PC-3 (cell line): ENCODE results near the gene EEF1A2. TPM values are rescaled to one million over a fixed set of nuclear protein-coding genes. Genes with fewer than 3 reads are reported as not detected.
A peak's percentile ranks its signal among the peaks of the same experiment; 100 is the strongest.

Experiments used
- ATAC-seq: fragments of 200-7000 bp; cut with Tn5 transposase; 2 replicates; pipeline ENCODE4 v1.9.1; 2020; ENCODE audit warnings: mild to moderate bottlenecking, moderate library complexity
- BruUV-seq: library from RNA; stranded (reverse); fragments of 400-500 nt; replicated peaks from 2 replicates; lab custom pipeline; 2021; lab: Mats Ljungman, UMichigan
- CTCF ChIA-PET: fragments of 300-600 bp; sonication (Branson Sonifier 250); formaldehyde crosslinking; loops from one replicate; lab custom pipeline; 2022; ENCODE audit warnings: antibody characterized with exemption; lab: Charles Lee
- POLR2A ChIA-PET: fragments of 300-600 bp; sonication (Branson Sonifier 250); formaldehyde crosslinking; loops from one replicate; lab custom pipeline; 2022; ENCODE audit warnings: antibody characterized with exemption; ENCODE audit not compliant: unreplicated experiment; lab: Charles Lee
- DNase-seq: peaks from one replicate; pipeline ENCODE4 v3.0.0-alpha.2; 2015
- H2AFZ ChIP-seq: fragments of 300-600 bp; sonication (generic); 2 replicates; pipeline ENCODE4 v1.6.0; 2016; ENCODE audit warnings: antibody characterized with exemption, low read length
- H3F3A ChIP-seq: fragments of 300-600 bp; sonication (generic); one replicate; pipeline ENCODE4 v1.6.0; 2017; ENCODE audit warnings: antibody characterized with exemption, low read length, control low read depth, mild to moderate bottlenecking; ENCODE audit not compliant: unreplicated experiment
- H3K27ac ChIP-seq: fragments of 300-600 bp; sonication (generic); 2 replicates; pipeline ENCODE4 v1.5.1; 2016; ENCODE audit warnings: mild to moderate bottlenecking, low read length
- H3K27me3 ChIP-seq: fragments of 300-600 bp; sonication (generic); 2 replicates; pipeline ENCODE4 v1.6.1; 2016; ENCODE audit warnings: low read length, mixed read lengths
- H3K36me3 ChIP-seq: fragments of 300-600 bp; sonication (generic); 2 replicates; pipeline ENCODE4 v1.6.1; 2016; ENCODE audit warnings: low read depth, mixed run types, low read length, mixed read lengths
- H3K4me1 ChIP-seq: fragments of 300-600 bp; sonication (generic); 2 replicates; pipeline ENCODE4 v1.5.1; 2016; ENCODE audit warnings: low read length; ENCODE audit not compliant: insufficient read depth
- H3K4me2 ChIP-seq: fragments of 300-600 bp; sonication (generic); 2 replicates; pipeline ENCODE4 v1.6.0; 2016; ENCODE audit warnings: low read length
- H3K4me3 ChIP-seq: fragments of 300-600 bp; sonication (generic); 2 replicates; pipeline ENCODE4 v1.5.1; 2016; ENCODE audit warnings: mild to moderate bottlenecking, low read length, mixed read lengths
- H3K79me2 ChIP-seq: fragments of 300-600 bp; sonication (generic); 2 replicates; pipeline ENCODE4 v1.6.1; 2017; ENCODE audit warnings: low read length, mixed read lengths
- H3K9ac ChIP-seq: fragments of 300-600 bp; sonication (generic); 2 replicates; pipeline ENCODE4 v1.6.0; 2016; ENCODE audit warnings: mild to moderate bottlenecking, low read length
- H3K9me2 ChIP-seq: fragments of 300-600 bp; sonication (generic); replicated peaks from 2 replicates; pipeline ENCODE4 v1.6.1; 2016; ENCODE audit warnings: mixed run types, low read length, mixed read lengths
- H3K9me3 ChIP-seq: fragments of 300-600 bp; sonication (generic); 2 replicates; pipeline ENCODE4 v1.6.1; 2016; ENCODE audit warnings: low read length, mixed read lengths
- H4K20me1 ChIP-seq: fragments of 300-600 bp; sonication (generic); 2 replicates; pipeline ENCODE4 v1.6.1; 2016; ENCODE audit warnings: low read length, mixed read lengths
- CTCF ChIP-seq: fragments of 300-600 bp; sonication (generic); conservative IDR thresholded peaks from 2 replicates; pipeline ENCODE4 v1.5.1; 2017; ENCODE audit warnings: antibody characterized with exemption, low read depth, mild to moderate bottlenecking, low read length
- EZH2 ChIP-seq: fragments of 300-600 bp; sonication (generic); IDR thresholded peaks from one replicate; pipeline ENCODE4 v1.6.1; 2017; ENCODE audit warnings: antibody characterized with exemption, mild to moderate bottlenecking, low read length; ENCODE audit not compliant: unreplicated experiment
- EZH2phosphoT487 ChIP-seq: fragments of 300-600 bp; sonication (generic); IDR thresholded peaks from 2 replicates; pipeline ENCODE4 v1.6.1; 2018; ENCODE audit warnings: mild to moderate bottlenecking, antibody characterized with exemption, low read length, borderline replicate concordance
- intact Hi-C: fragments of 100-400 bp; cut with micrococcal nuclease; formaldehyde crosslinking; loops from 2 replicates; pipeline ENCODE4 v1.9.0; 2023
- total RNA-seq: library from RNA; depleted of rRNA; stranded (reverse); fragments of >200 nt; gene quantifications from 2 replicates; pipeline ENCODE4 v1.2.3, GENCODE V29; 2014

Gene EEF1A2
- total RNA-seq, 1 experiment from 2014 or later = 463 TPM

DNA sequence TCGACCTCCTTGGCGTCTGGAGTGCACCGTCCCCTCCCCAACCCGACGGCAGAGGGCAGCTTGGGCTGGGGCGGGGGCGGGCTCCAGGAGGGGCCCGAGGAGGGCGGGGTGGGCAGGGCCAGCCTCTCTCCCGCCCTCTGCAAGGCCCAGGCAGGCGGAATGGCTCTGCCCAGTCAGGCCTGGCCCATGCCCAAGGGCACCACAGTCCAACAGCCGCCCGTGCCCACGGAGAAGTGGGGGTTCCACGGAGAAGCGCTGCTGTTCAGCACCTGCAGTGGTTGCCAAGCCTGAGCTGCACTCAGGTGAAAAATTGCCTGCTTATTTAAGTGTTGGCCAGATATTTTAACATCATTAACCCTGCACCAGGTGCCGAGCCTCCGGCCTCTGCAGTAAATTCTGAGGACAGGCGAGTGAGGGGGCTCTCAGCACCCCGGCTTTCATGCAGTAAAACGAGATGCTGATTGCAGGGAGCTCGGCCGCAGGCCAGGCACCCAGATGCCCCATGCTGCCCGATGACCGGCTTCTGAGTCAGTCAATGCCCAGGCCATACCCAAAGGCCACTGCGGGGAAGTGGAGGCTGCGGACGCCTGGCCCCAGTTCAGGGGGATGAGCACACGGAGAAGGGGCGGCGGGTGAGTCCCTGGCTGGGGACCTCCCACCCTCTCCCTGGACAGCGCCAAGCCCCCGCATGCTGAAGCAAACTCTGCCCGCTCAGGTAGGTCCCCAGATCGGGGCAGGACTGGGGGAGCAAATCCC is 49.0 kb upstream of the EEF1A2 start, which contains the start of gene SRMS:
TSS of gene SRMS (minus strand) at position 25 of the 756 bp plus-strand sequence. CDS start 286 bp downstream, outside the sequence.
- Histone ChIP-seq H3F3A (no peaks in the 10 kb centered on the region), H3K4me2 (peak within 1 kb of the TSS; percentile 20; the same call in 1 of the 2 replicates), H2AFZ (no peak within 1 kb of the TSS; the same call in 1 of the 2 replicates), H3K9me3 (no peaks in the 10 kb centered on the region), H3K4me3 (no peak within 1 kb of the TSS), H3K79me2 (no peaks in the 10 kb centered on the region), H4K20me1 (no peaks in the 10 kb centered on the region), H3K4me1 (peaks cover 34% of the 10 kb centered on the region), H3K36me3 (no peaks in the 10 kb centered on the region), H3K9ac (no peak within 1 kb of the TSS), H3K27me3 (no peaks in the 10 kb centered on the region), H3K9me2 (no peaks in the 10 kb centered on the region), H3K27ac (no peak within 1 kb of the TSS)
- ATAC-seq (peak; percentile 30), DNase-seq (peak; percentile 15)
- BruUV-seq = no TSS peak
- TF ChIP-seq CTCF = no peak
- TF ChIP-seq EZH2 = no peak
- TF ChIP-seq EZH2phosphoT487 = no peak
- ChIA-PET CTCF (no interaction called here), POLR2A (no interaction called here)
- intact Hi-C loops = no loop called here

GRCh38 chr20:63546956-63547724 is 48.3 kb upstream of the EEF1A2 start:
- no peaks in the 10 kb centered on the region for H3K9me2 ChIP-seq
- H3K79me2 ChIP-seq = no peaks in the 10 kb centered on the region
- no peak for TF ChIP-seq EZH2phosphoT487
- TF ChIP-seq CTCF = no peak
- no peak for DNase-seq
- H4K20me1 ChIP-seq = no peaks in the 10 kb centered on the region
- no peaks in the 10 kb centered on the region for H3F3A ChIP-seq
- no peaks in the 10 kb centered on the region for H3K9me3 ChIP-seq
- ATAC-seq = no peak
- ChIA-PET POLR2A (no interaction called here), CTCF (no interaction called here)
- H2AFZ ChIP-seq = no peak overlapping the region
- H3K4me2 ChIP-seq = no peak overlapping the region
- peaks cover 29% of the 10 kb centered on the region for H3K4me1 ChIP-seq
- no TSS peak for BruUV-seq
- intact Hi-C loops = no loop called here
- H3K4me3 ChIP-seq = no peak overlapping the region
- no peaks in the 10 kb centered on the region for H3K36me3 ChIP-seq
- no peak overlapping the region for H3K27ac ChIP-seq
- H3K27me3 ChIP-seq = no peaks in the 10 kb centered on the region
- H3K9ac ChIP-seq = no peak overlapping the region
